Lower leg skin (tissue), 3 donors: Measurements from ENCODE around the gene EIF4E.

ENCODE experiments used
- CTCF ChIP-seq, 3 donors: fragments of 450-650 bp; IDR thresholded peaks; one replicate each; pipeline ENCODE4 v1.5.1; 2016; ENCODE audit warnings: antibody characterized with exemption in 3 of 3, mild to moderate bottlenecking in 3 of 3, moderate library complexity in 2 of 3
- POLR2A ChIP-seq, 2 donors: fragments of 450-650 bp; IDR thresholded peaks; one replicate each; pipeline ENCODE4 v1.6.1; 2016 to 2017; ENCODE audit warnings: antibody characterized with exemption in 2 of 2, mild to moderate bottlenecking in 1 of 2, moderate library complexity in 1 of 2

GRCh38 chr4:98850937-98851336, 78.0 kb downstream of the EIF4E start:
- TF ChIP-seq CTCF (IDR thresholded peaks at IDR 0.05) (no peak), POLR2A (IDR thresholded peaks at IDR 0.05) (no peak)
